Muscle of leg (tissue), 11 donors: ENCODE data around the gene WNT8B. TPM values are rescaled to one million over a fixed set of nuclear protein-coding genes. Genes with fewer than 3 reads are reported as not detected.

Source experiments
- DNase-seq: peaks from one replicate; pipeline ENCODE4 v3.0.0; 2013
- H3K27ac ChIP-seq: one replicate; pipeline ENCODE4 v1.5.1; 2013; ENCODE audit warnings: mild to moderate bottlenecking, low read length, control low read depth
- H3K27me3 ChIP-seq: one replicate; pipeline ENCODE4 v1.6.1; 2013; ENCODE audit warnings: low read length; ENCODE audit not compliant: control insufficient read depth, insufficient read depth
- H3K36me3 ChIP-seq: one replicate; pipeline ENCODE4 v1.6.1; 2013; ENCODE audit warnings: low read length; ENCODE audit not compliant: control insufficient read depth, insufficient read depth
- H3K4me1 ChIP-seq: one replicate; pipeline ENCODE4 v1.6.1; 2013; ENCODE audit warnings: low read length; ENCODE audit not compliant: control insufficient read depth, insufficient read depth
- H3K4me3 ChIP-seq: one replicate; pipeline ENCODE4 v1.5.1; 2013; ENCODE audit warnings: low read length, control low read depth
- H3K9me3 ChIP-seq: replicated peaks from 2 replicates; pipeline ENCODE4 v1.6.1; 2013; ENCODE audit warnings: low read depth, low read length; ENCODE audit not compliant: control insufficient read depth
- WGBS: methylation state at CpG from one replicate; pipeline ENCODE4 v1.1.5; 2013; ENCODE audit warnings: missing lambda C conversion rate; ENCODE audit not compliant: insufficient coverage; 5-methylcytosine and 5-hydroxymethylcytosine counted together
- polyA plus RNA-seq, 8 donors: library from polyadenylated mRNA; unstranded; fragments of 120-200 nt; gene quantifications; one replicate each; pipeline versions ENCODE4 v1.2.1 to v1.2.3, GENCODE V29; 2013; ENCODE audit warnings: inconsistent platforms in 1 of 8, low replicate concordance in 1 of 8; ENCODE audit not compliant: insufficient read length in 8 of 8, insufficient read depth in 1 of 8
- total RNA-seq: library from RNA; stranded (reverse); fragments of 120-200 nt; gene quantifications from one replicate; pipeline ENCODE4 v1.2.4, GENCODE V29; 2013

The WNT8B gene
- total and polyA plus RNA-seq, 9 donors: 0.05 to 0.11 TPM; not detected in 7

DNA sequence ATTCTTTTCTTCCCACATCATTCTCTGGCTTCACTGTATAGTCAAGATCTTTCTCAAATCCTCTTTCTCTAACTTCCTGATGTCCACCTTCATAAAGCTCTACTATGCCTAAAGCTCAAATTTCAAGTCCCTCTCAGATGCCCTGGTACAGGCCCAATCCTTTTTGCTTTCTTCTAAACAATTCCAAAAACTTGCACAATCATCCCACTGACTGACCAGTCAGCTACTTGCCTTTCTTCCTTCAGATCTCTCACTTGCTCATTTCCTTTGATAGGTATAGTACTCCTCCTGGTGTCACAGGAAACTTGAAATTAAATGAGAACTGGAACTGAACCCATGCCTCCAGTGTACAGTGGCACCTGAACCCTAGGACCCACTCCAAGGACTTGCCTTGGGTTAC is 38.6 kb downstream of the WNT8B start:
- no peak for DNase-seq
- H3K27me3 ChIP-seq: no peaks in the 10 kb centered on the region
- H3K4me3 ChIP-seq: no peak overlapping the region
- no peak overlapping the region for H3K27ac ChIP-seq
- H3K36me3 ChIP-seq: peaks cover 51% of the 10 kb centered on the region
- no peaks in the 10 kb centered on the region for H3K9me3 ChIP-seq
- H3K4me1 ChIP-seq: no peaks in the 10 kb centered on the region

GRCh38 chr10:100502926-100503494 is 40.2 kb downstream of the WNT8B start:
- Histone ChIP-seq H3K27ac (no peak overlapping the region), H3K36me3 (peaks cover 45% of the 10 kb centered on the region), H3K9me3 (no peaks in the 10 kb centered on the region), H3K4me1 (no peaks in the 10 kb centered on the region), H3K4me3 (no peak overlapping the region), H3K27me3 (no peaks in the 10 kb centered on the region)
- 67% methylated on average over 1 of the region's 1 CpG for WGBS
- peak; percentile 24 for DNase-seq

DNA sequence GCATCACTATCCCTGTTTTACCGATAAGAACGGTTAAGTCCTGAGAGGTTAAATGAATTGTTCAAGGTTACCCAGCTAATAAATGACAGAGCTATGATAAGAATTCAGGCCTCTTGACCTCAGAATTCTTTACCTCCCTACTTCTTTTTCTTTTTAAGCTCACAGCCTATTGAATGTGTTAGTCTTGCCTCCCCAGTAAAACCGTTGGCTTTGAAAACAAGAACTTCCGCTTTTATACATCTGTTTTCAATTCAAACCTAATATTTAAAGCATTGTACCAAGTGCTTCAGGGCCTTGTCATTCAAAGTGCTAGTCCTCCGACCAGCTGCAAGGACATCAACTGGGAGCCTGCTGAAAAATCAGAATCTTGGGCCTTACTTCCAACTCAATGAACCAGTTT is 41.3 kb downstream of the WNT8B start:
- Histone ChIP-seq H3K4me1 (no peaks in the 10 kb centered on the region), H3K4me3 (no peak overlapping the region), H3K36me3 (peaks cover 46% of the 10 kb centered on the region), H3K27ac (no peak overlapping the region), H3K9me3 (no peaks in the 10 kb centered on the region), H3K27me3 (no peaks in the 10 kb centered on the region)
- WGBS: 38% methylated on average over 2 of the region's 5 CpGs
- DNase-seq: peak; percentile 56

GRCh38 chr10:100505164-100505563 is 42.4 kb downstream of the WNT8B start:
- Histone ChIP-seq H3K36me3 (peaks cover 40% of the 10 kb centered on the region), H3K9me3 (no peaks in the 10 kb centered on the region), H3K4me1 (no peaks in the 10 kb centered on the region), H3K27me3 (no peaks in the 10 kb centered on the region), H3K4me3 (no peak overlapping the region), H3K27ac (no peak overlapping the region)
- no peak for DNase-seq
- no CpG with 5 or more reads among the region's 2 CpGs for WGBS

DNA sequence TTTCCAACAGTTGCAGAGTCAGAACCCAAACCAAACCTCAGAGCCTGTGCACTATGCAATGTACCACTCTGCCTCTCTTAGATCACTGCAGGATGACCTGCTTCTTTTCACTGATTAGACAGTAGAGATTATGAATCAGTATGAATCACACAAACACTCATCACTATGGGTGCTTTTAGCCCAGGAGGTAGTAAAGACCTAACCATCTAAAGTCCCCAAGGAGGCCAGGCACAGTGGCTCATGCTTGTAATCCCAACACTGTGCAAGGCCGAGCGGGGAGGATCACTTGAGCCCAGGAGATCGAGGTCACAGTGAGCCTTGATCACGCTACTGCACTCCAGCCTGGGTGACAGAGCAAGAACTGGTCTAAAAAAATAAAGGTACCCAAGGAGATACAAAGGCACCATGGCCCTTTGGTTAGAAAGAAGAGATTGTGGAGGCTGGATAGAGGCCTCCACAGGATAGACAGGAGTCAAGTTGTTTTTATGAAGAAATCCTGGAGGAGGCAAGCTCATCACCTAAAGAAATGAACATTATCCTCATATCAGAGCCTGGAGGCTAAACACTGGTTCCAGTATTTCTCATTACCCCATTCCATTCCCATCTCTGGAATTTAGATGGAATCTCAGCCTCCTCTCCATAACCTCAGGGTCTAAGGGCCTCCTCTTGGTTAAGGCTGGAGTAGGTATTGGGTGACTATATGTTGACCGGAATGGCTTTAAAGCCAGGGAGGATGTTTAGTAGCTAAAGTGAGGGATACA is 44.0 kb downstream of the WNT8B start:
- no peak for DNase-seq
- Histone ChIP-seq H3K4me3 (no peak overlapping the region), H3K4me1 (no peaks in the 10 kb centered on the region), H3K27me3 (no peaks in the 10 kb centered on the region), H3K27ac (no peak overlapping the region), H3K9me3 (no peaks in the 10 kb centered on the region), H3K36me3 (peaks cover 37% of the 10 kb centered on the region)
- 97% methylated on average over 4 of the region's 5 CpGs for WGBS

DNA sequence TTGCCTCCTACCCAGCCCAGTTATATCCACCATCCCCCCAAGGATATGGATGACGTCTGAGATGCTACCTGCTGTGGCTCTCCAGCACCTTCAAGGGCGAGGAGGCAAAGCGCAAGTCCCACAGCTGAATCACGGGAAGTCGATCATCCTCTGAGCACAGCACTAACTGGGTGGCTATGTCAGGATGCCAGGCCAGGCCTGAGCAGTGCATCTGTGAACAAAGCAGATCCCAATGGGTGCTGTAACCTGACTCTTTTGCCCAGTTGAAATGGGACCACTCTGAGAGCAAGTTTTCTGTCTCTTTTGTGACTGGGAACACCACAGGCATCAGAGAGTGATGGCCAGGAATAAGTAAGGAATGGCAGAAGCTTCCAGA is 44.5 kb downstream of the WNT8B start:
- DNase-seq: no peak
- H3K36me3 ChIP-seq: peaks cover 32% of the 10 kb centered on the region
- H3K4me1 ChIP-seq: no peaks in the 10 kb centered on the region
- H3K27ac ChIP-seq: no peak overlapping the region
- H3K27me3 ChIP-seq: no peaks in the 10 kb centered on the region
- H3K4me3 ChIP-seq: no peak overlapping the region
- WGBS: 81% methylated on average over 5 of the region's 5 CpGs
- no peaks in the 10 kb centered on the region for H3K9me3 ChIP-seq

GRCh38 chr10:100508266-100508665 is 45.5 kb downstream of the WNT8B start:
- H3K36me3 ChIP-seq: peaks cover 32% of the 10 kb centered on the region
- DNase-seq: no peak
- H3K9me3 ChIP-seq: no peaks in the 10 kb centered on the region
- H3K27ac ChIP-seq: no peak overlapping the region
- no CpG with 5 or more reads among the region's 1 CpG for WGBS
- no peak overlapping the region for H3K4me3 ChIP-seq
- no peaks in the 10 kb centered on the region for H3K4me1 ChIP-seq
- no peaks in the 10 kb centered on the region for H3K27me3 ChIP-seq

DNA sequence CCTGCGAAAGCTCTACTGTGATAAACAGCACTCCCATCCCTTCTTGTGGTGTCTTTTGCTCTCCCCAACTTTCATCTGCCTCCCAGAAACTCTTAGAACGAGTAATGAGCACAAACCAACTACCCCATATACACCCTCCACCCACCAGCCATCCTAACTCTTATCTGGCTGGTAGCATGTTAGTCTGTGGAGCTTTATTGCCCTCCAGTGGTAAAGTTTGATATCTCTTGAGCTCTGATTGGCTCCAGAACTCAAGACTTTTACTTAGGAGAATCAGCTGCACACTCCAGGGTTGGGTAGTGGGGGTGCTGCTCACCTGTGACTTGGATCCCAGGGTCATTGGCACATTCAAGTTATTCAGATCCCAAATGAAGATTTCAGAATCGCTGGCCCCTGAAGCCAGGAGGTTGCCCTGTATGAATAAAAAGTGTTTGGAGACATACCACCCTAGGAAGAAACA is 45.9 kb downstream of the WNT8B start:
- Histone ChIP-seq H3K9me3 (no peaks in the 10 kb centered on the region), H3K27me3 (no peaks in the 10 kb centered on the region), H3K4me1 (no peaks in the 10 kb centered on the region), H3K27ac (no peak overlapping the region), H3K4me3 (no peak overlapping the region), H3K36me3 (peaks cover 32% of the 10 kb centered on the region)
- peak; percentile 21 for DNase-seq
- WGBS: 100% methylated on average over 1 of the region's 3 CpGs

- WGBS: 76% methylated on average over 6 of the region's 8 CpGs
- no peak overlapping the region for H3K4me3 ChIP-seq
- no peaks in the 10 kb centered on the region for H3K4me1 ChIP-seq
- H3K27ac ChIP-seq: no peak overlapping the region
- H3K36me3 ChIP-seq: peaks cover 32% of the 10 kb centered on the region
- no peak for DNase-seq
- H3K27me3 ChIP-seq: no peaks in the 10 kb centered on the region
- no peaks in the 10 kb centered on the region for H3K9me3 ChIP-seq
Measured at GRCh38 chr10:100509241-100509840, 46.5 kb downstream of the WNT8B start.

DNA sequence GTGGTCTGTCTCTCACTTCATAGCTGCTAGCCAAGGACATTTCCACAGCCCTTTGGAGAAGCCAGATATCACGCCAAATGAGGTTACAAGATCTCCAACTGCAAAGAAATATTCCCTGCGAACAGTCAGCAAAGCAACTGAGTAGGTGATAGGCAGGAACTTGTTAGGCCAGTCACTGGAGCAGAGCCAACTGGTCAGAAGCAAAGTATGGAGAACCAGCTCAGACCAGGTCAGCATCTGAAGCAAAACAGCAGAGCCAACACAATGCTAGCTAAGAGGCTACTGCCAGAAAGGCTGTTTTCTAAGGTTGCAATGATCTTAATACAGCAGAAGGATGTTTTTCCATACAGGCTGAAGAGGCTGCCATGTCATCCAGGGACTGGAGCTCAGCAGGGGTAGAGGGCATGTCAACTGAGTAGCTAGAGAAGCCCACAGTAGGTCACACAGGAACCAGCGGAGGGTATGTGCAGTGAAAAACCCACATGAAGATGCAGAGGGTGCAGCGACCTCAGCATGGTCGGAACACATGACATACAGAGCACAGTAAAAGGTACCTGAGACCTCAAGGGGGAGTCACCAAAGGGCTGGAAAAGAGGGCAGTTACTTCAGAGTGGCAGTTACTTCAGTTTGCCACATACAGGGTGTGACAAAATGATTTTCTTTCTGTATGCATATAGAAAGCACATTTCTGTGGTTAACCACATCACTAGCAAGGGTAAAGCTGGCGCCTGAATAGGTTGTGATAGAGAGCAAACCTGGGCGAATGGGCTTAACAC is 47.9 kb downstream of the WNT8B start:
- H3K36me3 ChIP-seq: peaks cover 26% of the 10 kb centered on the region
- DNase-seq: no peak
- H3K27me3 ChIP-seq: no peaks in the 10 kb centered on the region
- no peak overlapping the region for H3K4me3 ChIP-seq
- no peak overlapping the region for H3K27ac ChIP-seq
- H3K9me3 ChIP-seq: no peaks in the 10 kb centered on the region
- WGBS: 81% methylated on average over 7 of the region's 7 CpGs
- H3K4me1 ChIP-seq: no peaks in the 10 kb centered on the region
